ENCODE results near the gene NEU4. TPM values are rescaled to one million over a fixed set of nuclear protein-coding genes. Genes with fewer than 3 reads are reported as not detected.
A peak's percentile ranks its signal among the peaks of the same experiment; 100 is the strongest.

NEU4 gene
- total RNA-seq, 1 donor from 2014 or later: 0.80 TPM

- intact Hi-C loops (cut with micrococcal nuclease): loop anchor here (5.0 kb wide), 4 partner anchors 59 to 174 kb away; partner anchors contain the start of genes DTYMK and ING5
- H3K4me1 Mint-ChIP-seq (ENCODE audit: low read depth): peaks cover 67% of the 10 kb centered on the region
- H3K9me3 Mint-ChIP-seq: peaks cover 11% of the 10 kb centered on the region
- H3K27ac Mint-ChIP-seq: peak overlapping the region; percentile 89
- H3K27me3 Mint-ChIP-seq (ENCODE audit: insufficient read depth): peaks cover 11% of the 10 kb centered on the region
- H3K4me3 Mint-ChIP-seq: peak overlapping the region; percentile 53
- DNase-seq (ENCODE audit: low spot score): no peak
- H3K36me3 Mint-ChIP-seq (ENCODE audit: low read depth): peaks cover 15% of the 10 kb centered on the region
These were observed 52.3 kb downstream of the NEU4 start for GRCh38 chr2:241861264-241861663.

GRCh38 chr2:241862093-241862492 is 53.1 kb downstream of the NEU4 start:
- no peak overlapping the region for H3K4me3 Mint-ChIP-seq
- peaks cover 62% of the 10 kb centered on the region for H3K4me1 Mint-ChIP-seq (ENCODE audit: low read depth)
- H3K27me3 Mint-ChIP-seq (ENCODE audit: insufficient read depth): peaks cover 11% of the 10 kb centered on the region
- H3K36me3 Mint-ChIP-seq (ENCODE audit: low read depth): peaks cover 8% of the 10 kb centered on the region
- H3K9me3 Mint-ChIP-seq: peaks cover 11% of the 10 kb centered on the region
- intact Hi-C loops (cut with micrococcal nuclease): loop anchor here (5.0 kb wide), 4 partner anchors 60 to 175 kb away; partner anchors contain the start of genes DTYMK and ING5
- peak overlapping the region; percentile 90 for H3K27ac Mint-ChIP-seq
- no peak for DNase-seq (ENCODE audit: low spot score)

- peaks cover 8% of the 10 kb centered on the region for H3K36me3 Mint-ChIP-seq (ENCODE audit: low read depth)
- no peak for DNase-seq (ENCODE audit: low spot score)
- intact Hi-C loops (cut with micrococcal nuclease): loop anchor here (1.0 to 5.0 kb wide), 5 partner anchors 19 to 176 kb away; partner anchors contain the start of genes DTYMK and ING5
- H3K27me3 Mint-ChIP-seq (ENCODE audit: insufficient read depth): peaks cover 11% of the 10 kb centered on the region
- H3K9me3 Mint-ChIP-seq: peaks cover 11% of the 10 kb centered on the region
- H3K4me1 Mint-ChIP-seq (ENCODE audit: low read depth): peaks cover 62% of the 10 kb centered on the region
- peak overlapping the region; percentile 50 for H3K4me3 Mint-ChIP-seq
- peak overlapping the region; percentile 90 for H3K27ac Mint-ChIP-seq
These were observed 54.0 kb downstream of the NEU4 start for GRCh38 chr2:241862775-241863535.

GRCh38 chr2:241863536-241863954 is 54.6 kb downstream of the NEU4 start:
- H3K4me3 Mint-ChIP-seq: peak overlapping the region; percentile 50
- H3K27me3 Mint-ChIP-seq (ENCODE audit: insufficient read depth): peaks cover 11% of the 10 kb centered on the region
- peak; percentile 38 for DNase-seq (ENCODE audit: low spot score)
- H3K27ac Mint-ChIP-seq: peak overlapping the region; percentile 90
- intact Hi-C loops (cut with micrococcal nuclease): loop anchor here (1.0 to 5.0 kb wide), 5 partner anchors 19 to 176 kb away; partner anchors contain the start of genes DTYMK and ING5
- H3K9me3 Mint-ChIP-seq: peaks cover 11% of the 10 kb centered on the region
- H3K36me3 Mint-ChIP-seq (ENCODE audit: low read depth): peaks cover 8% of the 10 kb centered on the region
- H3K4me1 Mint-ChIP-seq (ENCODE audit: low read depth): peaks cover 67% of the 10 kb centered on the region

GRCh38 chr2:241864168-241864849 is 55.3 kb downstream of the NEU4 start:
- Mint-ChIP-seq H3K9me3 (peaks cover 11% of the 10 kb centered on the region), H3K4me3 (peak overlapping the region; percentile 23), H3K27me3 (ENCODE audit: insufficient read depth) (peaks cover 11% of the 10 kb centered on the region), H3K36me3 (ENCODE audit: low read depth) (peaks cover 8% of the 10 kb centered on the region), H3K27ac (peak overlapping the region; percentile 86), H3K4me1 (ENCODE audit: low read depth) (peaks cover 75% of the 10 kb centered on the region)
- DNase-seq (ENCODE audit: low spot score): no peak
- intact Hi-C loops (cut with micrococcal nuclease): loop anchor here (5.0 kb wide), 4 partner anchors 62 to 177 kb away; partner anchors contain the start of genes DTYMK and ING5

- DNase-seq (ENCODE audit: low spot score): no peak
- Mint-ChIP-seq H3K9me3 (peaks cover 11% of the 10 kb centered on the region), H3K36me3 (ENCODE audit: low read depth) (peaks cover 7% of the 10 kb centered on the region), H3K27ac (peak overlapping the region; percentile 36), H3K27me3 (ENCODE audit: insufficient read depth) (peaks cover 11% of the 10 kb centered on the region), H3K4me3 (no peak overlapping the region), H3K4me1 (ENCODE audit: low read depth) (peaks cover 71% of the 10 kb centered on the region)
- intact Hi-C loops (cut with micrococcal nuclease): loop anchor here (5.0 kb wide), 4 partner anchors 63 to 178 kb away; partner anchors contain the start of genes DTYMK and ING5
These were observed 55.8 kb downstream of the NEU4 start for GRCh38 chr2:241864850-241865213.

- Mint-ChIP-seq H3K4me1 (ENCODE audit: low read depth) (peaks cover 67% of the 10 kb centered on the region), H3K27ac (peak overlapping the region; percentile 63), H3K36me3 (ENCODE audit: low read depth) (peaks cover 7% of the 10 kb centered on the region), H3K9me3 (peaks cover 11% of the 10 kb centered on the region), H3K4me3 (no peak overlapping the region), H3K27me3 (ENCODE audit: insufficient read depth) (peaks cover 11% of the 10 kb centered on the region)
- intact Hi-C loops (cut with micrococcal nuclease): no loop called here
- no peak for DNase-seq (ENCODE audit: low spot score)
These were observed 56.5 kb downstream of the NEU4 start for GRCh38 chr2:241865416-241865956.

- no peak for DNase-seq (ENCODE audit: low spot score)
- intact Hi-C loops (cut with micrococcal nuclease): no loop called here
These were observed 57.2 kb downstream of the NEU4 start for GRCh38 chr2:241865957-241866789.

More at GRCh38 chr2:241865957-241866789, 57.2 kb downstream of the NEU4 start:
- H3K4me3 Mint-ChIP-seq: no peak overlapping the region
- H3K27me3 Mint-ChIP-seq (ENCODE audit: insufficient read depth): peaks cover 11% of the 10 kb centered on the region
- H3K4me1 Mint-ChIP-seq (ENCODE audit: low read depth): peaks cover 60% of the 10 kb centered on the region
- H3K36me3 Mint-ChIP-seq (ENCODE audit: low read depth): peaks cover 7% of the 10 kb centered on the region
- H3K9me3 Mint-ChIP-seq: peaks cover 11% of the 10 kb centered on the region
- peak overlapping the region; percentile 63 for H3K27ac Mint-ChIP-seq

Other genes starting within 250 kb of the NEU4 start
- 53.1 and 58.5 TPM in 2 replicates for gene THAP4, start 172.0 kb upstream of the NEU4 start, total RNA-seq
- gene ATG4B, start 171.5 kb upstream of the NEU4 start, total RNA-seq: 116 and 126 TPM in 2 replicates
- gene DTYMK, start 122.4 kb upstream of the NEU4 start, total RNA-seq: 102 and 106 TPM in 2 replicates
- 50.1 and 57.5 TPM in 2 replicates for gene ING5, start 107.2 kb upstream of the NEU4 start, total RNA-seq
- gene D2HGDH, start 74.6 kb upstream of the NEU4 start, total RNA-seq: 27.1 and 28.7 TPM in 2 replicates
- gene GAL3ST2, start 32.4 kb upstream of the NEU4 start, total RNA-seq: 0.51 and 0.60 TPM in 2 replicates
- gene PDCD1, start 49.7 kb downstream of the NEU4 start, total RNA-seq: 67.8 and 69.1 TPM in 2 replicates
- gene RTP5, start 60.5 kb downstream of the NEU4 start, total RNA-seq: not detected in 2 replicates

Measured in activated T-helper 1 cell treated with anti-CD3 and anti-CD28 coated beads, Interleukin-12 subunit alpha, Interleukin-12 subunit beta, Interleukin-2, Interleukin-4 antibody, amounts not matched to agents 30 ng/mL and 10 ng/mL and 1 ng/mL, durations not matched to agents 14 hours and 24 hours and 36 hours (primary cell).